GM18511 (cell line): ENCODE data around the gene PDPK1.
"Not testable (repeated sequence)": the region's sequence is repeated elsewhere in the genome, so short reads cannot be mapped to it uniquely, and the experiment has no call there.

Experiments used
- ATAC-seq: cut with Tn5 transposase; IDR thresholded peaks from one replicate; pipeline ENCODE4 v1.9.1; 2021; ENCODE audit warnings: mild to moderate bottlenecking, moderate library complexity; ENCODE audit not compliant: unreplicated experiment

Gene PDPK1

GRCh38 chr16:2586241-2586640, 48.4 kb downstream of the PDPK1 start:
- ATAC-seq: no peak

- ATAC-seq: no peak
Measured at GRCh38 chr16:2586901-2587480, 49.2 kb downstream of the PDPK1 start.

DNA sequence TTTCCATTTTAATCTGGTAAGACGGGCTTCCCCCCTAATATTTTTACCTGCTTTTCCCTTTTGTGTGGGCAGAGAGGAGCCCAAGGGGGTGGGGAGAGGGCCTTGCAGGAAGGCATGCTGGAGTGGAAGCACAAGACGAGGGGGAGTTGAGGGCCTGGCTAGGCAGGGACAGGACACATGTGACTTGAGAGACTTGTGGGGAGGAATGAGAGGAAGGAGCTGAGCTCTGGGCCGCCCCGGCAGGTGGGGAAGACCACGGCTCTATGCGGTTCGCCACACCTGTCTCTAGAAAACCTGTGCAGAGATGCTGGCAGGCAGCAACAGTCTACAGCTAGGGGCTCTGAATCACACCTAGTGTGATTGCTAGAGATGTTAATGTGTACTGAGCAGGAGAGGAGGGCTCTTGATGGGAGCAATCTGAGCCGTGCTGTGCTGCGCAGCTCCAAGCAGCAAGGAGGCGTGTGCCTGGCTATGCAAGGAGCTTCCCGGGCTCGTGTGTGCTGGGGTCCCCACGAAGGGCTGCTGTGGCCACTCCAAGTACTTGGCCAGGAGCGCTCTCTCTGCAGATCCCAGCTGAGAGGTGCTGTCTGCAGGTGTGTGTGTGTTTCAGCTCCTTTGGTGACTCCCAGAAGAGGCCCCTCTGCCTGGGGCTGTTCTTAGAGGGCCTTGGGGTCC, 50.2 kb downstream of the PDPK1 start:
- no peak for ATAC-seq

DNA sequence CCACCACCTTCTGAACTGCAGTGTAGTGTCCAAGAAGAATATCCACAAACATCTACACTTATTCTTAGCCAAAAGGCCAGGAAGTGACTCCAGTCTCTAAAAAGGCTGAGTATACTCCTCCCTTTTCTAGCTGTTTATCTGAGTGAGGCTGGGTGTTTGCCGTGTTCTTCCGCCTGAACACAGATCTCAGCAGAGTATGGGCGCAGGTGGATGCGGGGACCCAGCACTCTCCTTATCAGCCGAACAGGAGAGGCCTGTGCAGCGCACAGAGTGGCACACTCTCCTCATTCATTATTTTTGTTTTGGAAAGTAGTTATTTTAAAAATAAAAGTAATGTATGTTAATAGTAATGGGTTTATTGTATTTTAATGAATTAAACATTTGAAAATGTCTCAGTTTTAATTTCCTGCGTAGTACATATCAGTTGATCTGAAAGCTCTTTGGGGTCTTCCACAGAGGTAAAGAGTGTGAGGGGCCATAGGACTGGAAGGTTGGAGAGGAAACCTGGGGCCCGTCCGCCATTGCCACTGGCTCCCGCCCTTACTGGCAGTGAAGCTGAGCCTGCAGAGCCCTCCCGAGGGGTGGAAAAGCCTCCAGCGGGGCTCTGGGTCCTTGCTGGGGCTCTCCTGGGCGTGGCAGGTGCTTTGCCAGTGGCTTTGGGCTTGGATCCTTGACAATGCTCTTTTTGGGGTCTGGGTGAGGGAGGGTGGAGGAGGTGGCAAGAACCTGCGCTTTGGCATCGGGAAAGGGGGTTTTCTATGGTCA, 53.8 kb downstream of the PDPK1 start:
- no peak for ATAC-seq

GRCh38 chr16:2592786-2593185, 55.0 kb downstream of the PDPK1 start:
- no peak for ATAC-seq

- no peak for ATAC-seq
Measured at GRCh38 chr16:2595393-2596205, 57.8 kb downstream of the PDPK1 start.

DNA sequence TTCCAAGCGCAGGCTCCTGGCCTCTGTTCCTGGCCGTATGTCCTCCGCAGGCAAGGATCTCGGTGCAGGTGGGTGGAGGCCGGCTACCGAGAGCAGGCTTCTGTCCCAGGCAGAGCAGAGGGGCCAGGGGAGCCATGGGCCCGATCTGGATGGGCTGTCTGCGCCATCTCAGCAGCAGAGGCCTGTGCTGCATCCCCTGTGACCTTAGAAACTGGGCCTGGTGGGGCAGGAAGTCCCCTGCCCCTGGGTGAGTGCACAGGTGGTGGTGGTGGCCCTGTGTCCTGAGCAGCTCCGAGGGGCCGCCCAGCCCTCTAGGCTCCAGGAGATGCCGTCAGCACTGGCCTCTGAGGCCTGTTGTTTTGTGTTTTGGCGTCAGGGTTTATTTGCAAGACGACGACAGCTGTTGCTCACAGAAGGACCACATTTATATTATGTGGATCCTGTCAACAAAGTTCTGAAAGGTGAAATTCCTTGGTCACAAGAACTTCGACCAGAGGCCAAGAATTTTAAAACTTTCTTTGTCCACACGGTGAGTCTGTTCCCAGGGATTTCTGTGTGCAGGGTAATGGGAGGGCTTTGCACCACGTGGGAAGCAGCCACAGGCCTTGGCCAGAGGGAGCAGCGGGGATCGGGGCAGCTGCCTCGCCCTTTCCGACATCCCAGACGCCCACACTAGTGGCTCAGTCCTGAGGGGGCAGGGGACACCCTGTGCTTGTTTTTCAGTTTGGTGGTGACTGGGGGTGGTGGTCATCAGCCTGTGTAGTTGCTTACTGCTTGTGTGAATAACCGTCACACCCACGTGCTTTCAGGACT, 59.1 kb downstream of the PDPK1 start:
- ATAC-seq: no peak

- no peak for ATAC-seq
Measured at GRCh38 chr16:2597560-2597902, 59.7 kb downstream of the PDPK1 start.

DNA sequence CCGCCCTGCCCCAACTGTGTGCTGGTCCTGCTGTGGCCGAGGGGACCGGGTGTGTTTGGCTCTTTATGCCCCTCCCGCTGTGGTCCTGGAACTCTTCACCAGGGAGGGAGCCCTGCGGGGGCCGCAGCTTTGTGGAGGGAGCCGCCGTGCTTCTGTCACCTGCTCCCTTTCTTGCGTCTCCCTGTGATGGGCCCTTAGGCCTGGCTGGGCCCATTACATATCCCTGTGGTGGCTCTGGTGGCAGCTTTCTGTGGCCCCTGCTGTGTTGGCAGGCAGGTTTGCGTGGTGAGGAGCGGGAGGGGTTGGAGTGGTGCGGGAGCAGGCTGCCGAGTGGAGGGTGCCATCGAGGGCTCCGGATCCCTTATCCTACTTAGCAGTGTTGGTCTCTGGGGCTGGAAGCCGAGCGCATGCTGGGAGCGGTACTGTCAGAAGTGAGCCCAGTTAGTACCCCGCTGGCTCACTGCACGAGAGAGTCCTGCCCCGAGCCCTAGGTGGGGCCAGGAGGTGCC, 60.4 kb downstream of the PDPK1 start:
- ATAC-seq: no peak

DNA sequence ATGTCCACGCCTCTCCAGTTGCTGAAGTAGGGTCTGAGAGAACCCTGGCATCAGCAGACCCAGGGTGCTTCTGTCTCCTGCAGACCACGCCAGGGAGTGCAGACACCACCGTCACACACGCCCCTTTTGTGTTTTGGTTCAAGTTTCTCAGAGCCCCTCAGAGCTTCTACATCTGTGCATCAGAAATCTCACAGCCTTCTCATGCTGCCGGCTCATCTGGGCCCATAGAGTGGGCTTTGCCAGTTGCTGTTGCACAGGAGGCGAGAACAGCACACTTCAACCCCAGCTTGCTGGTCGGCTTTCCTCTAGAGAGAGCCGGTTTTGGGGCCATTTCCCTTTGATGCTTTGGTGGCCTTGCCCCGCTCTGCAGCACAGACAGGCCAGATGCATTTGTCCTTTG, 60.9 kb downstream of the PDPK1 start:
- no peak for ATAC-seq

DNA sequence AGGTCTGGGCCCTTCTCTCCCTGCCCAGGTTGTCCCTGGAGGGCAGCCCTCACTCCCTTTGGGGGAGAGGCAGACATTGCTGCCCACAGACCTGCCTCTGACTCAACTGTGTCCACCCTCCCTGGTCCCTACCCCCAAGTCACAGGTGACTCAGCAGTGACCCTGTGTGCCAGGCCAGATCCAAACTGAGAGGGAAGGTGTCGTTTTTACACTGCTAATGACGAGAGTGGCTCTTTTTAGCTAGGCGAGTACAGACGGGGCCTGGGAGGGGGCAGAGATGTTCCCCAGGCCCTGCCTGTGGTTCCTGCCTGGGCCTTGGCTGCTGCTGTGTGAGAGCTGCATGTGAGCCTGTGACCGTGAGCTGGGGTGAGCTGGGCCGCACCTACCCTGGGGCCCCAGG, 61.3 kb downstream of the PDPK1 start:
- not testable (repeated sequence) for ATAC-seq

- not testable (repeated sequence) for ATAC-seq
Measured at GRCh38 chr16:2599785-2600184, 62.0 kb downstream of the PDPK1 start.

DNA sequence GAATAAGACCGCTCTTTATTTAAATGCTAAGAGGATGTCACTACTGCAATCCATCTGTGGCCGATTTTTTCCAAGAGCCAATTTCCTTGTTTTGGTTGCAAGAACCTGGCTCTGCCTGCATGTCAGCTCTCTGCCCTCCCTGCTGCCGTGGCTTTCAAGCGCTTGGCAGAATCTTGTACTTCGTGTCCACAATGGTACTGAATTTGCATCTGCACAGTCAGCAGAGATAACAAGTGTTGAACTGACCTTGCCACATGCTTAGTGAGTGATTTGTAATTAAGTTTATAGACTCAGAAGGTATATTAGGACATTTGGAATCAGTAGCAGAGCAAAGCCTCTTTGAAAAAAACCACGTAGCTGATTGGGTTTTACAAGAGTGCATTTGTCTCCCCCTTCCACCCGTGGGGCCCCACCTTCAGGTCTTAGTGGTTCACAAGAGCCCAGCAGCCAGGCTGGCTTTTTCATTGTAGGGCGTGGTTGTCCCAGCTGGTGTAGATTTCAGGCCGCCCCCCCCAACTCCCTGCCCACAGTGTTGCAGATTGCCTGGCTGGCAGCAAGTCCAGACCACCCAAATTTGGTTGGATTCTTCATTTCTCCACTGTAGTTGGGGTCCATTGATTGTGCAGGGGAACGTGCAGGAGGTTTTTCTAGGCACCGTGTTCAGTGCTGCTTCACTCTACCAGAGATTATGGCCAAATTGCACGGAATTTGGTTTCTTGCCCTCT, 63.6 kb downstream of the PDPK1 start:
- not testable (repeated sequence) for ATAC-seq

GRCh38 chr16:2602175-2602574, 64.4 kb downstream of the PDPK1 start:
- ATAC-seq: not testable (repeated sequence)

DNA sequence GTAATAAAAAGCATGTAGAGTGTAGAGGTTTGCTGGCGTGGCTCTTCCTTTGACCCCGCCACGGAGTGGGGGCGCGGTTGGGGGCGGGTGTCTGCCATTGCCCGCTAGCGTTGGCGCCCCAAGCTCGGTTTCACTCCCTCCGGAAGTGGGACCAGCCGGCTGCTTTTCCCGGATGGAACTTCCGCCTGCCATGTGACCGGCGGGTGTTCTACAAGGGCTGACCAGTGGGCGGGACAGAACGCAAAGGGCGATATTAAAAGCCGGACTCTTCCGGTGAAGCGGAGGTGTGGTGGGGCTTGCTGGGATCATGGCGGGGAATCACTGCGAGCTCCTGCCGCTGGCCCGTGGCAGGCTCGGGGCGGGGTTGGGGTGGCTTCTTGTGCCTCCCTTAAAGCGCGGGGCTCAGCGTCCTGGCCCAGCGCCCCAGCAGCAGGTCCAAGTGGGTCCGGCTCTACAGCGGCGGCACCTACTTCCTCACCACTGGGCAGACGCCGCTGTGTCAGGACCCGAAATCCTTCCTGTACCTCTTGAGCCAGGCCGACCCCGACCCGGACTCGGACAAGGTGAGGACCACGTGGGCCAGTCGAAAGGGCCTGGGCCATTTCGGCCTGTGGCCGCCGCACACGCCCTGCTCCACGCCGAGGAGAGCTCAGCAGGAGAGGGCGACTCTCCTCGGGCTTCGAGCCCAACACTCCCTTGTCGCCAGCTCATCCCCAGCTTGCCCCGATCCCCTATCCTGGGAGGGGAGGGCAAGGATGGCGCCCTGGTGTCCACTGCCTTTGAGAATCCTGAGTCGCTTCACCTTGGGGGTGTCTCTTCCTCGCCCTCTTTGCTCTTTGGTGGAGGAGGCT, 65.6 kb downstream of the PDPK1 start:
- ATAC-seq: peak; percentile 73

GRCh38 chr16:2604016-2604369, 66.2 kb downstream of the PDPK1 start:
- ATAC-seq: not testable (repeated sequence)

DNA sequence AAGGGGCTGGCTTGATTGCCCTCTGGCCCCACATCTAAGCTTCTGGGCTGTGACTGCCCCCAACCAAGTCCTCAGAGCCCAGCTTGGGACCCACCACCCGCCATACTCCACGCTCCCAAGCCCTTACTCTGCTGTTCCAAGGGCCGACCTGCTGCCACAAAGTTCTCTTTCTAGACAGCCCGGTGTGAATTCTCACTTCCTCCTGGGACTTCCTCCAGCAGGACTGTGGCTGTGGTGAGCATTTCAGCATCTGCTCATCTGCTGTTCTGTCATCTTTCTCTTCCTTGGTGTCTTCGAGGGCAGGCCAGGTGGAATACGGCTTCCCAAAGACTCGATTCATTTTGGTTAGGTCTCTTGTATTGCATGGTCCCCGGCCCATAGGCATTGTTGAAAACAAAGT, 69.0 kb downstream of the PDPK1 start:
- ATAC-seq: peak; percentile 43

DNA sequence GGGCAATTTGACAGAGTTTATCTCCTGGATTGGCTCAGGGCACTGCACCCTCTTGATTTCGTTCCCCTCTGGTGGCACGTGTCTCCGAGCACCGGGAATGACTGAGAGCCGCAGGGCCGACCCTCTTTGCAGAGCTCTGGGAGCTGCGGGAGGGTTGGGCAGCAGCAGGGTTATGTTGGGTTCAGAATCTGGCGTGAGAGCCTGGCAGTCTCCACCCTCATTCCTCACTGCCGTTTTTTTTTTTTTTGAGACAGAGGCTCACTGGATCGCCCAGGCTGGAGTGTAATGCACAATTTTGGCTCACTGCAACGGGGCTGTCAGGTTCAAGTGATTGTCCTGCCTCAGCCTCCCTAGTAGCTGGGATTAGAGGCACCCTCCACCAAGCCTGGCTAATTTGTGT, 71.5 kb downstream of the PDPK1 start:
- ATAC-seq: not testable (repeated sequence)
